ENCODE results near the gene SOHLH2.

- TF ChIP-seq, protein P1, sequence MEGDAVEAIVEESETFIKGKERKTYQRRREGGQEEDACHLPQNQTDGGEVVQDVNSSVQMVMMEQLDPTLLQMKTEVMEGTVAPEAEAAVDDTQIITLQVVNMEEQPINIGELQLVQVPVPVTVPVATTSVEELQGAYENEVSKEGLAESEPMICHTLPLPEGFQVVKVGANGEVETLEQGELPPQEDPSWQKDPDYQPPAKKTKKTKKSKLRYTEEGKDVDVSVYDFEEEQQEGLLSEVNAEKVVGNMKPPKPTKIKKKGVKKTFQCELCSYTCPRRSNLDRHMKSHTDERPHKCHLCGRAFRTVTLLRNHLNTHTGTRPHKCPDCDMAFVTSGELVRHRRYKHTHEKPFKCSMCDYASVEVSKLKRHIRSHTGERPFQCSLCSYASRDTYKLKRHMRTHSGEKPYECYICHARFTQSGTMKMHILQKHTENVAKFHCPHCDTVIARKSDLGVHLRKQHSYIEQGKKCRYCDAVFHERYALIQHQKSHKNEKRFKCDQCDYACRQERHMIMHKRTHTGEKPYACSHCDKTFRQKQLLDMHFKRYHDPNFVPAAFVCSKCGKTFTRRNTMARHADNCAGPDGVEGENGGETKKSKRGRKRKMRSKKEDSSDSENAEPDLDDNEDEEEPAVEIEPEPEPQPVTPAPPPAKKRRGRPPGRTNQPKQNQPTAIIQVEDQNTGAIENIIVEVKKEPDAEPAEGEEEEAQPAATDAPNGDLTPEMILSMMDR (conservative IDR thresholded peaks at IDR 0.05; ENCODE audit: low read length) = no peak
- TF ChIP-seq EZH2phosphoT487 (IDR thresholded peaks at IDR 0.05; ENCODE audit: borderline replicate concordance, low read depth, low read length) = no peak
Observed at GRCh38 chr13:36211567-36211966, 2.8 kb downstream of the SOHLH2 start.
